Measurements from ENCODE around the gene LRRC26. TPM values are rescaled to one million over a fixed set of nuclear protein-coding genes. Genes with fewer than 3 reads are reported as not detected.

The LRRC26 gene
- total and polyA plus RNA-seq, 2 of the 13 experiments (the other 11 are each of a cell fraction or from before 2014, with no cell fraction given) = not detected

GRCh38 chr9:137200311-137201204 lies 30.7 kb upstream of the LRRC26 start, which contains the start of gene TPRN (continued):
- TF ChIP-seq, protein P1, sequence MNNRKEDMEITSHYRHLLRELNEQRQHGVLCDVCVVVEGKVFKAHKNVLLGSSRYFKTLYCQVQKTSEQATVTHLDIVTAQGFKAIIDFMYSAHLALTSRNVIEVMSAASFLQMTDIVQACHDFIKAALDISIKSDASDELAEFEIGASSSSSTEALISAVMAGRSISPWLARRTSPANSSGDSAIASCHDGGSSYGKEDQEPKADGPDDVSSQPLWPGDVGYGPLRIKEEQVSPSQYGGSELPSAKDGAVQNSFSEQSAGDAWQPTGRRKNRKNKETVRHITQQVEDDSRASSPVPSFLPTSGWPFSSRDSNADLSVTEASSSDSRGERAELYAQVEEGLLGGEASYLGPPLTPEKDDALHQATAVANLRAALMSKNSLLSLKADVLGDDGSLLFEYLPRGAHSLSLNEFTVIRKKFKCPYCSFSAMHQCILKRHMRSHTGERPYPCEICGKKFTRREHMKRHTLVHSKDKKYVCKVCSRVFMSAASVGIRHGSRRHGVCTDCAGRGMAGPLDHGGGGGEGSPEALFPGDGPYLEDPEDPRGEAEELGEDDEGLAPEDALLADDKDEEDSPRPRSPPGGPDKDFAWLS (CRISPR knock-in tag; IDR thresholded peaks at IDR 0.05; ENCODE audit: borderline replicate concordance) = no peak
- TF ChIP-seq SP2 (CRISPR knock-in tag; IDR thresholded peaks at IDR 0.05) (peak; percentile 96), REPIN1 (CRISPR knock-in tag; IDR thresholded peaks at IDR 0.05; ENCODE audit: borderline replicate concordance, low read depth) (peak; percentile 84; the same call in 1 of the 2 replicates), FOXA3 (CRISPR knock-in tag; IDR thresholded peaks at IDR 0.05) (peak; percentile 65), NR2C2 (CRISPR knock-in tag; IDR thresholded peaks at IDR 0.05; ENCODE audit: borderline replicate concordance) (peak; percentile 74), SAP130 (CRISPR knock-in tag; IDR thresholded peaks at IDR 0.05; ENCODE audit: low read depth) (peak; percentile 99), CREB1 (IDR thresholded peaks at IDR 0.05) (peak; percentile 56; the same call in 1 of the 2 replicates), CREB1 (CRISPR knock-in tag; IDR thresholded peaks at IDR 0.05) (peak; percentile 75), ZNF749 (CRISPR knock-in tag; IDR thresholded peaks at IDR 0.05; ENCODE audit: borderline replicate concordance) (0 out of 2 replicates have a peak, but pooled peaks have one; percentile 59), ZNF761 (CRISPR knock-in tag; conservative IDR thresholded peaks at IDR 0.05) (0 out of 2 replicates have a peak, but pooled peaks have one; percentile 30), ADNP (CRISPR knock-in tag; IDR thresholded peaks at IDR 0.05) (no peak), IKZF5 (CRISPR knock-in tag; IDR thresholded peaks at IDR 0.05) (peak; percentile 91), EEA1 (CRISPR knock-in tag; IDR thresholded peaks at IDR 0.05; ENCODE audit: borderline replicate concordance) (no peak), ZNF776 (CRISPR knock-in tag; IDR thresholded peaks at IDR 0.05) (no peak)
- TF ChIP-seq, protein P2, sequence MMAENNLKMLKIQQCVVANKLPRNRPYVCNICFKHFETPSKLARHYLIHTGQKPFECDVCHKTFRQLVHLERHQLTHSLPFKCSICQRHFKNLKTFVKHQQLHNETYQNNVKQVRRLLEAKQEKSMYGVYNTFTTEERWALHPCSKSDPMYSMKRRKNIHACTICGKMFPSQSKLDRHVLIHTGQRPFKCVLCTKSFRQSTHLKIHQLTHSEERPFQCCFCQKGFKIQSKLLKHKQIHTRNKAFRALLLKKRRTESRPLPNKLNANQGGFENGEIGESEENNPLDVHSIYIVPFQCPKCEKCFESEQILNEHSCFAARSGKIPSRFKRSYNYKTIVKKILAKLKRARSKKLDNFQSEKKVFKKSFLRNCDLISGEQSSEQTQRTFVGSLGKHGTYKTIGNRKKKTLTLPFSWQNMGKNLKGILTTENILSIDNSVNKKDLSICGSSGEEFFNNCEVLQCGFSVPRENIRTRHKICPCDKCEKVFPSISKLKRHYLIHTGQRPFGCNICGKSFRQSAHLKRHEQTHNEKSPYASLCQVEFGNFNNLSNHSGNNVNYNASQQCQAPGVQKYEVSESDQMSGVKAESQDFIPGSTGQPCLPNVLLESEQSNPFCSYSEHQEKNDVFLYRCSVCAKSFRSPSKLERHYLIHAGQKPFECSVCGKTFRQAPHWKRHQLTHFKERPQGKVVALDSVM (CRISPR knock-in tag; IDR thresholded peaks at IDR 0.05) = no peak
- TF ChIP-seq, protein P3, sequence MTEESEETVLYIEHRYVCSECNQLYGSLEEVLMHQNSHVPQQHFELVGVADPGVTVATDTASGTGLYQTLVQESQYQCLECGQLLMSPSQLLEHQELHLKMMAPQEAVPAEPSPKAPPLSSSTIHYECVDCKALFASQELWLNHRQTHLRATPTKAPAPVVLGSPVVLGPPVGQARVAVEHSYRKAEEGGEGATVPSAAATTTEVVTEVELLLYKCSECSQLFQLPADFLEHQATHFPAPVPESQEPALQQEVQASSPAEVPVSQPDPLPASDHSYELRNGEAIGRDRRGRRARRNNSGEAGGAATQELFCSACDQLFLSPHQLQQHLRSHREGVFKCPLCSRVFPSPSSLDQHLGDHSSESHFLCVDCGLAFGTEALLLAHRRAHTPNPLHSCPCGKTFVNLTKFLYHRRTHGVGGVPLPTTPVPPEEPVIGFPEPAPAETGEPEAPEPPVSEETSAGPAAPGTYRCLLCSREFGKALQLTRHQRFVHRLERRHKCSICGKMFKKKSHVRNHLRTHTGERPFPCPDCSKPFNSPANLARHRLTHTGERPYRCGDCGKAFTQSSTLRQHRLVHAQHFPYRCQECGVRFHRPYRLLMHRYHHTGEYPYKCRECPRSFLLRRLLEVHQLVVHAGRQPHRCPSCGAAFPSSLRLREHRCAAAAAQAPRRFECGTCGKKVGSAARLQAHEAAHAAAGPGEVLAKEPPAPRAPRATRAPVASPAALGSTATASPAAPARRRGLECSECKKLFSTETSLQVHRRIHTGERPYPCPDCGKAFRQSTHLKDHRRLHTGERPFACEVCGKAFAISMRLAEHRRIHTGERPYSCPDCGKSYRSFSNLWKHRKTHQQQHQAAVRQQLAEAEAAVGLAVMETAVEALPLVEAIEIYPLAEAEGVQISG (CRISPR knock-in tag; IDR thresholded peaks at IDR 0.05) = peak; percentile 90
- TF ChIP-seq, protein P4, sequence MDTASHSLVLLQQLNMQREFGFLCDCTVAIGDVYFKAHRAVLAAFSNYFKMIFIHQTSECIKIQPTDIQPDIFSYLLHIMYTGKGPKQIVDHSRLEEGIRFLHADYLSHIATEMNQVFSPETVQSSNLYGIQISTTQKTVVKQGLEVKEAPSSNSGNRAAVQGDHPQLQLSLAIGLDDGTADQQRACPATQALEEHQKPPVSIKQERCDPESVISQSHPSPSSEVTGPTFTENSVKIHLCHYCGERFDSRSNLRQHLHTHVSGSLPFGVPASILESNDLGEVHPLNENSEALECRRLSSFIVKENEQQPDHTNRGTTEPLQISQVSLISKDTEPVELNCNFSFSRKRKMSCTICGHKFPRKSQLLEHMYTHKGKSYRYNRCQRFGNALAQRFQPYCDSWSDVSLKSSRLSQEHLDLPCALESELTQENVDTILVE (CRISPR knock-in tag; IDR thresholded peaks at IDR 0.05) = peak; percentile 97

All from HepG2 (cell line).